Fibroblast of upper back skin (primary cell): ENCODE results near the gene LTA.
A peak's percentile ranks its signal among the peaks of the same experiment; 100 is the strongest.

ENCODE experiments used
- DNase-seq: peaks from one replicate; pipeline ENCODE4 v3.0.0-alpha.2; 2013

LTA gene

GRCh38 chr6:31574106-31575061 is 2.3 kb downstream of the LTA start:
- no peak for DNase-seq

DNA sequence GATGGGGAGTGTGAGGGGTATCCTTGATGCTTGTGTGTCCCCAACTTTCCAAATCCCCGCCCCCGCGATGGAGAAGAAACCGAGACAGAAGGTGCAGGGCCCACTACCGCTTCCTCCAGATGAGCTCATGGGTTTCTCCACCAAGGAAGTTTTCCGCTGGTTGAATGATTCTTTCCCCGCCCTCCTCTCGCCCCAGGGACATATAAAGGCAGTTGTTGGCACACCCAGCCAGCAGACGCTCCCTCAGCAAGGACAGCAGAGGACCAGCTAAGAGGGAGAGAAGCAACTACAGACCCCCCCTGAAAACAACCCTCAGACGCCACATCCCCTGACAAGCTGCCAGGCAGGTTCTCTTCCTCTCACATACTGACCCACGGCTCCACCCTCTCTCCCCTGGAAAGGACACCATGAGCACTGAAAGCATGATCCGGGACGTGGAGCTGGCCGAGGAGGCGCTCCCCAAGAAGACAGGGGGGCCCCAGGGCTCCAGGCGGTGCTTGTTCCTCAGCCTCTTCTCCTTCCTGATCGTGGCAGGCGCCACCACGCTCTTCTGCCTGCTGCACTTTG is 3.3 kb downstream of the LTA start, which contains the start of gene TNF:
Gene TNF, plus strand, starts transcription at position 231 of the 567 bp plus-strand sequence. Its CDS starts 177 bp downstream, at position 408.
- no peak for DNase-seq

- no peak for DNase-seq
These were observed 4.0 kb downstream of the LTA start for GRCh38 chr6:31575952-31576685.

DNA sequence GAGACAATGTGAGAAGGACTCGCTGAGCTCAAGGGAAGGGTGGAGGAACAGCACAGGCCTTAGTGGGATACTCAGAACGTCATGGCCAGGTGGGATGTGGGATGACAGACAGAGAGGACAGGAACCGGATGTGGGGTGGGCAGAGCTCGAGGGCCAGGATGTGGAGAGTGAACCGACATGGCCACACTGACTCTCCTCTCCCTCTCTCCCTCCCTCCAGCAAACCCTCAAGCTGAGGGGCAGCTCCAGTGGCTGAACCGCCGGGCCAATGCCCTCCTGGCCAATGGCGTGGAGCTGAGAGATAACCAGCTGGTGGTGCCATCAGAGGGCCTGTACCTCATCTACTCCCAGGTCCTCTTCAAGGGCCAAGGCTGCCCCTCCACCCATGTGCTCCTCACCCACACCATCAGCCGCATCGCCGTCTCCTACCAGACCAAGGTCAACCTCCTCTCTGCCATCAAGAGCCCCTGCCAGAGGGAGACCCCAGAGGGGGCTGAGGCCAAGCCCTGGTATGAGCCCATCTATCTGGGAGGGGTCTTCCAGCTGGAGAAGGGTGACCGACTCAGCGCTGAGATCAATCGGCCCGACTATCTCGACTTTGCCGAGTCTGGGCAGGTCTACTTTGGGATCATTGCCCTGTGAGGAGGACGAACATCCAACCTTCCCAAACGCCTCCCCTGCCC is 4.9 kb downstream of the LTA start:
- DNase-seq: no peak

DNA sequence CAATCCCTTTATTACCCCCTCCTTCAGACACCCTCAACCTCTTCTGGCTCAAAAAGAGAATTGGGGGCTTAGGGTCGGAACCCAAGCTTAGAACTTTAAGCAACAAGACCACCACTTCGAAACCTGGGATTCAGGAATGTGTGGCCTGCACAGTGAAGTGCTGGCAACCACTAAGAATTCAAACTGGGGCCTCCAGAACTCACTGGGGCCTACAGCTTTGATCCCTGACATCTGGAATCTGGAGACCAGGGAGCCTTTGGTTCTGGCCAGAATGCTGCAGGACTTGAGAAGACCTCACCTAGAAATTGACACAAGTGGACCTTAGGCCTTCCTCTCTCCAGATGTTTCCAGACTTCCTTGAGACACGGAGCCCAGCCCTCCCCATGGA is 5.5 kb downstream of the LTA start:
- DNase-seq: no peak

DNA sequence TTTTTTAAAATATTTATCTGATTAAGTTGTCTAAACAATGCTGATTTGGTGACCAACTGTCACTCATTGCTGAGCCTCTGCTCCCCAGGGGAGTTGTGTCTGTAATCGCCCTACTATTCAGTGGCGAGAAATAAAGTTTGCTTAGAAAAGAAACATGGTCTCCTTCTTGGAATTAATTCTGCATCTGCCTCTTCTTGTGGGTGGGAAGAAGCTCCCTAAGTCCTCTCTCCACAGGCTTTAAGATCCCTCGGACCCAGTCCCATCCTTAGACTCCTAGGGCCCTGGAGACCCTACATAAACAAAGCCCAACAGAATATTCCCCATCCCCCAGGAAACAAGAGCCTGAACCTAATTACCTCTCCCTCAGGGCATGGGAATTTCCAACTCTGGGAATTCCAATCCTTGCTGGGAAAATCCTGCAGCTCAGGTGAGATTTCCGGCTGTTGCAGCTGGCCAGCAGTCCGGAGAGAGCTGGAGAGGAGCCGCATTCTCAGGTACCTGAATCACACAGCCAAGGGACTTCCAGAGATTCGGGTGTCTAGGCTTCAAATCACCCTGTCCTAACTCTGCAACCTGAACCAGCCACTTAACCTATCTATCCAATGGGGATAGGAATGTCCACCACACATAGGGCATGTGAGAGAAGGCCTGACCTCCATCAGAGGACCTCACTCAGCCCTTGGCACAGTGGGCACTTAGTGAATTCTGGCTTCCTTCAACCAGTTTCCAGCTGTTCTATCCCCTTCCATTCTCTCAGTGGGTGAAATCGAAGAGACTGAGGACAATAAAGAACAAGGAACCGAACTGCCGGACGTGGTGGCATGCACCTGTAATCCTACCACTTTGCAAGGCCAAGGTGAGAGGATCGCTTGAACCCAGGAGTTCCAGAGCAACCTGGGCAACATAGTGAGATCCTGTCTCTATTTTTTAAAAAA is 6.4 kb downstream of the LTA start:
- DNase-seq: no peak

GRCh38 chr6:31579119-31579505 is 7.0 kb downstream of the LTA start:
- DNase-seq: no peak

GRCh38 chr6:31579546-31580437 is 7.7 kb downstream of the LTA start:
- DNase-seq: no peak

GRCh38 chr6:31580438-31580740 is 8.3 kb downstream of the LTA start:
- DNase-seq: no peak

GRCh38 chr6:31580807-31581433 is 8.8 kb downstream of the LTA start:
- DNase-seq: peak; percentile 77

DNA sequence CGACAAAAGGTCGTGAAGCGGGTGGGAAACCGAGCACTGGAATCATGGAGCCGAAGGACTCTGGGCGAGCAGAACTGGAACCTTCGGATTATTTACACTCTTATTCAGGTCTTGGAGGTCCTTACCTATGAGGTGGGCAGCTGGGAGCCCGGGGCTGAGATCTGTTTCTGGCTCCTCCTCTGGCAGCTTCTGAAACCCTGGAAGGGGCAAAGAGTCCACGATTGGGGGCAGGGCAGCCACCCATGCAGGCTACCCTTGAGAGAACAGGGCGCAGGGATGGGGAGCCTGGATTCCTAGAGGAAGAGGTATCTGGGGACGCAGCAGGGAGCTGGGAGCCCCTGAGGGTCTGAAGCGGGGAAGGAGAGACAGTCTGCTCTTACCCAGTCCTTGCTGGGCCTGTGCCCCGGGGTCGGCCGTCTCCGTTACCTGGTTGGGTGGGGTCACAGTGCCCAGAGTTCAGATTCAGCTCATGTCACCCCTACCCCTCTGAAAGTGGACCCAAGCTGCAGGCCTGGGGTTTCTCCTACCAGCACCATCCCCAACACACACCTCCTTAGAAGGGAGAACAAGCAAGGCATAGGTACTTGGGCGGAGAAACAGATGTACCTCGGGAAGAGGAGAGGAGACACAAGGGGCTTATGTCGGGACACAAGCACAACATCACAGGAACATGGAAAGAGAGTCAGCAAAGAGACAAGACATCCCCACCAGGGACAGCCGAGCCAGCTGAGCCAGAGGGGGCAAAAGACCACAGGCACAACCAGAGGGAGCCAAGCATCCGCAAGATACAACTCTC is 9.5 kb downstream of the LTA start:
- no peak for DNase-seq

GRCh38 chr6:31582230-31582643 is 10.1 kb downstream of the LTA start, which contains the start of gene LTB:
Gene LTB (minus strand): TSS chr6:31582424. CDS start chr6:31582417, 7 bp downstream.
- no peak for DNase-seq

- no peak for DNase-seq
These were observed 13.4 kb downstream of the LTA start for GRCh38 chr6:31585491-31585890.

DNA sequence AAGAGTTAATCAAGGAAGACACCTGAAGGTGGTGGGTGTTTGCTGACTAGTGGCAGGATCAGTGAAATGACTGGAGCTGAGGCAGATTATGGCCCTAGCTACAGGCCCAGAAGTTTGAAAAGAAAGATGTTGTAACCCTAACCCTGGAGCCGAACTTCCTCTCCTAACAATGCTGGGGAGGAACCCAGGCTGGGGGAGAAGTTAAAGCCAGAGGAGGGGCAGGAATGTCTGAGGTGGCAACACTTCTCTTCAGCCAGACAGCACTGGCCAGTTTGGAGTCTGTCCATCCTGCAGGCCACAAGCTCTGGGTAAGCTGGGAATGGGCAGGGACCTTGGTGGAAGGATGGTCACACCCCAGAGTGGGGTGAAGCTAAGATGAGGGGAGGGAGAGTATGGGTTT is 13.9 kb downstream of the LTA start, which contains the start of gene LST1:
Gene LST1, plus strand, starts transcription at position 270 of the 400 bp plus-strand sequence. CDS start 1,023 bp downstream, outside the sequence.
- no peak for DNase-seq

DNA sequence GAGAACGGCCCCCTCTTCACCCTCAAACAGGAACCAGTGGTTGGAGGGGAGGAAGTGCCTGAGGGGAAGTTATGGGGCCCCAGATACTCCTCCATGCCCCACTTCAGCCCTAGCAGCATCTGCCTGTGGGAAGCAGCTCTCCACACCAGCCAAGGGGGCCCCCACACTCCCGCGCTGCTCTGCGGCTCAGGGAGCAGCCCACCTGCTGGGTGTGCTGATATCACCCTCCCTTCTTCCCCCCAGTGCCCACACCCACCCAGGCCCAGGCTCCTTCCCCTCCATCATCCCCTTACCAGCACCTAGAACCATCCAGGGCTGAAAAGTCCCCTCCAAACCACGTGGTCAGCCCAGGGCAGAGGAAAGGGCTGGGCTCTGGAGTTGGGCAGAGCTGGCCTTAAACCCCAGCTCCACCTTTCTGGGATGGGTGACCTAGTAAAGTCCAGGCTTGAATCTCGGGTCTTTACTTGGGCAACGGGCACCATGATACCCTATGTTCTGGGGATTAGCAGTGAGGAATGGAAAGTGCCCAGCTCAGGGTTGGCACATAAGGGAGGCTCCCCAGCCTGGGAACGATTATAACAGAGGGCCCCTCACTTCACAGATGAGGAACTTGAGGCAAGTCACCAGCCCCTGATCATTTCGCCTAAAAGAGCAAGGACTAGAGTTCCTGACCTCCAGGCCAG is 14.7 kb downstream of the LTA start:
- DNase-seq: no peak

- DNase-seq: no peak
These were observed 16.0 kb downstream of the LTA start for GRCh38 chr6:31587791-31588777.

DNA sequence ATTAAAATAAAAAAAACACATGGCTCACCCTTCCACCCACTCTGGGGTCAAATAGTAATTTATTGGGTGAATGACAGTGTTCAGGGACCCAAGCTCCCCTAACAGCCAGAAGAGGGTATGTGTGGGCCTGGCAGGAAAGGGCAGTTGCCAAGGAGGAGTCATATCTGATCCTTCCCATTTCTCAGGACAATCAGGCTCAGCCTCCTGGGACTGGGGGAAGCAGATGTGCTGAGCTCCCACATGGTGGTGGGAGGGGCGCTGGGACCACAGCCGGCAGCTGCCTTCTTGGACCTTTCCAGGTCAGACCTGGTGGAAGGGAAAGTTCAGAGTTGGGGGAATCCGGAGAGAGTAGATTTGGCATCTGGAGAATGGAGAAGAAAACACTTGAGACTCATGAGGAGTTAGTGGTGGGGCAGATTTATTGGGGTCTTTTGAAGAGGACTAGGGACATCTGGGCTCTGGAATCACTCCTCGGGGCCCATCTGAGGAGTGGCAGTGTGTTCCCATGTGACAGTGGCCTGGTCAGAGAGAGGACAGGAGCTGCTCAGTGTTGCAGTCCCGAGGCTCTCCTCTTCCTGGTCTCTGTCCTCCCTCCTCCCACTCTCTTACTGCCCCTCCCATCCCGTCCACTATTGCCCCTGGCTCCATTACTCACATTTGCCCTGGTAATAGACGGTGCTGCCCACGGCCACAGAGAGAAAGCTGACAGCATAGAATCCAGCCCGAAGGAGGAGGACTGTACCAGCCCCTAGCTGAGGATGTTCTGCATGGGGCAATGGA is 17.0 kb downstream of the LTA start:
- DNase-seq: no peak
